Mesothelial cell of epicardium (in vitro differentiated cells): ENCODE data around the gene NDC80. TPM values are rescaled to one million over a fixed set of nuclear protein-coding genes. Genes with fewer than 3 reads are reported as not detected.
A peak's percentile ranks its signal among the peaks of the same experiment; 100 is the strongest.

Experiments
- DNase-seq, 2 experiments: peaks; one replicate each; pipeline ENCODE4 v3.0.0; 2021; ENCODE audit warnings: low spot score in 2 of 2; ENCODE audit not compliant: unreplicated experiment in 2 of 2
- H3K27ac Mint-ChIP-seq: 2 replicates; pipeline ENCODE4 v1.8.0; 2021; ENCODE audit warnings: mixed read lengths
- H3K27me3 Mint-ChIP-seq: 2 replicates; pipeline ENCODE4 v1.8.0; 2021; ENCODE audit warnings: low read depth, mixed read lengths
- H3K36me3 Mint-ChIP-seq: 2 replicates; pipeline ENCODE4 v1.8.0; 2021; ENCODE audit warnings: mixed read lengths
- H3K4me1 Mint-ChIP-seq: 2 replicates; pipeline ENCODE4 v1.8.0; 2021; ENCODE audit warnings: mixed read lengths
- H3K4me3 Mint-ChIP-seq: 2 replicates; pipeline ENCODE4 v1.8.0; 2021; ENCODE audit warnings: mild to moderate bottlenecking, moderate library complexity, mixed read lengths
- H3K9me3 Mint-ChIP-seq: 2 replicates; pipeline ENCODE4 v1.8.0; 2021; ENCODE audit warnings: mixed read lengths
- total RNA-seq: library from RNA; stranded (reverse); gene quantifications from 3 replicates; pipeline ENCODE4 v1.2.1, GENCODE V29; 2021
- TF ChIP-seq, protein P1 (sequence below): fragments of 200-600 bp; sonication (generic); IDR thresholded peaks from one replicate; pipeline ENCODE4 v1.5.0; 2021; ENCODE audit warnings: antibody characterized with exemption; ENCODE audit not compliant: unreplicated experiment

NDC80 gene
- total RNA-seq, 1 donor from 2014 or later, result 13.4 TPM

DNA sequence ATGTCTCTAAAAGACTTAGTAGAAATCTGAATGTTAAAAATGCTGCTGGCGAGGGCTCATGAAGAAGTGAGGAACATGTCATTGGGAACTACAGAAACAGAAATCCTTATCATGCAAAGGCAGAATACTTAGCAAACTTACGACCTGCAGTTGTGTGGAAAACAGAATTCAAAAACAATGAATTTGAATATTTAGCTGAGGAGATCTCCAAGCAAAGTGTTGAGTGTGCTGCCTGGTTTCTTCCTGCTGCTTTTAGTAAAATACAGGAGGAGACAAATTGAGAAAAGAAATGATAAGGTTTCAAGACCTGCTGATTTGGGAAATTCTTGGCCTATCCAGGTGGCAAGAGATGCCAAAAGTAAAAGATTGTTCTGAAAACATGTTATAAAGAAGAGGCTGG lies 38.6 kb upstream of the NDC80 start:
- no peak overlapping the region for H3K27ac Mint-ChIP-seq
- peaks cover 28% of the 10 kb centered on the region for H3K9me3 Mint-ChIP-seq
- DNase-seq, result no peak
- H3K4me3 Mint-ChIP-seq, result no peak overlapping the region
- no peaks in the 10 kb centered on the region for H3K27me3 Mint-ChIP-seq
- TF ChIP-seq, protein P1, sequence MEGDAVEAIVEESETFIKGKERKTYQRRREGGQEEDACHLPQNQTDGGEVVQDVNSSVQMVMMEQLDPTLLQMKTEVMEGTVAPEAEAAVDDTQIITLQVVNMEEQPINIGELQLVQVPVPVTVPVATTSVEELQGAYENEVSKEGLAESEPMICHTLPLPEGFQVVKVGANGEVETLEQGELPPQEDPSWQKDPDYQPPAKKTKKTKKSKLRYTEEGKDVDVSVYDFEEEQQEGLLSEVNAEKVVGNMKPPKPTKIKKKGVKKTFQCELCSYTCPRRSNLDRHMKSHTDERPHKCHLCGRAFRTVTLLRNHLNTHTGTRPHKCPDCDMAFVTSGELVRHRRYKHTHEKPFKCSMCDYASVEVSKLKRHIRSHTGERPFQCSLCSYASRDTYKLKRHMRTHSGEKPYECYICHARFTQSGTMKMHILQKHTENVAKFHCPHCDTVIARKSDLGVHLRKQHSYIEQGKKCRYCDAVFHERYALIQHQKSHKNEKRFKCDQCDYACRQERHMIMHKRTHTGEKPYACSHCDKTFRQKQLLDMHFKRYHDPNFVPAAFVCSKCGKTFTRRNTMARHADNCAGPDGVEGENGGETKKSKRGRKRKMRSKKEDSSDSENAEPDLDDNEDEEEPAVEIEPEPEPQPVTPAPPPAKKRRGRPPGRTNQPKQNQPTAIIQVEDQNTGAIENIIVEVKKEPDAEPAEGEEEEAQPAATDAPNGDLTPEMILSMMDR, result no peak
- H3K4me1 Mint-ChIP-seq, result peaks cover 24% of the 10 kb centered on the region
- H3K36me3 Mint-ChIP-seq, result peaks cover 39% of the 10 kb centered on the region

DNA sequence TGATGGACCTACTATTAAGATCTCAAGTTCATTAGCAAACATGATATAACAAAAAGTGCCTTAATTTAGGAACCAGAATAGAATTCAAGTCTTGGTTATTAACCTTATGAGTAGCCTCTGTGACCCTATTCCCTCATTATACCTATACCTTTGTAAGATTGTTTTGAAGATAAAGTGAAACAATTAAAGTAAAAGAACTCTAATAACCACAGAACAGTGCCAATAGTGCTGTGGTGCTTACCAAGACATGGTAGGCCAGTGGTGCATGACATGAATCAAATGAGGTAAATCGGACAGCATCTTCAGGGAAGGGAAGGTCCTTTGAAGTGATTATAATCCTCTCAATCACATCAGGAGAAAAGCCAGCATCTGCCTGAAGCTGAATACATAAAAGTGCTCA lies 36.5 kb upstream of the NDC80 start:
- H3K9me3 Mint-ChIP-seq, result peaks cover 28% of the 10 kb centered on the region

DNA sequence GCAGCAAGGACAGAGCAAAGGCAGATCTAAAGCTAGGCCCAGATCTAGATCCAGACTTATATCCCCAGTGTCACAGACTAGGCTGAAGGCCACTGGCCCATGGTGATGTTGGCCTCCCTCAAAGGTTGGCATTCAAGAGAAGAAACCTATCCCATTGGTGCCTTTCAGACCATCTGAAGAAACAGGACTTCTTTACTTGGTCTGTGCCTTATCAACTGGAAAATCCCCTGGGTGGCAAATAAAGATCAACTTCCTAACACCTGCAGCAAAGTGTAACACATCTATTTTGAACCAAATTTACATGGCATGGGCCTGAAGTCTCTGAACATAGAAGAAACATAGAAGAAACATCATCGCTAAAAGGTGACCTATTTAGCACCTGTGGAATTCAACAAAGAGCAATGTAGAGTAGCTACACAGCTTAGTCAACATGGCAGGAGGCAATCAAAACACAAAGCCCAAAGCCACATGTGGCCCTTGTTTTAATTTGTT lies 35.9 kb upstream of the NDC80 start:
- H3K9me3 Mint-ChIP-seq, result peaks cover 27% of the 10 kb centered on the region
- H3K36me3 Mint-ChIP-seq, result peaks cover 39% of the 10 kb centered on the region
- H3K27ac Mint-ChIP-seq, result no peak overlapping the region
- H3K4me3 Mint-ChIP-seq, result no peak overlapping the region
- no peak for DNase-seq
- TF ChIP-seq, protein P1, result no peak
- H3K27me3 Mint-ChIP-seq, result no peaks in the 10 kb centered on the region
- H3K4me1 Mint-ChIP-seq, result peaks cover 32% of the 10 kb centered on the region

More for the DNA sequence above, 36.5 kb upstream of the NDC80 start:
- Mint-ChIP-seq H3K36me3 (peaks cover 39% of the 10 kb centered on the region), H3K27me3 (no peaks in the 10 kb centered on the region), H3K4me3 (no peak overlapping the region), H3K4me1 (peaks cover 27% of the 10 kb centered on the region), H3K27ac (no peak overlapping the region)
- TF ChIP-seq, protein P1, result no peak
- no peak for DNase-seq

DNA sequence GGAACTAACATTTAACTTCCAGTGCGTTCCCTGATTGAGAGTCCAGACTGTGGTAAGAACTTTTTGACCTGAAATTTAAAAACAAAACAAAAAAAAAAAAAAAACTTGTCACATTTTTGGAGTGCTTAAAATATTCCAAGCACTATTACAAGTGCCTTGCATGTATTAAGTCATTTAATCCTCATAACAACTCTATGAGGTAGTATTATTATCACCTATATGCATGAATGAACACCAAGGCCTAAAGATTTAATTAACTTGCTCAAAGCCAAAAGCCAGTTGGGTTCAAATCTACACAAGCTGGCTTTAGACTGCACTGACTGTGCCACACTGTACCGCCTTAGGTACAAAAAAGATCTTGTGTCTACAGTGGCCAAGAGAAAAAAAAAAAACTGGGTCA lies 35.3 kb upstream of the NDC80 start:
- H3K4me1 Mint-ChIP-seq, result peaks cover 35% of the 10 kb centered on the region
- H3K36me3 Mint-ChIP-seq, result peaks cover 35% of the 10 kb centered on the region
- H3K4me3 Mint-ChIP-seq, result no peak overlapping the region
- no peaks in the 10 kb centered on the region for H3K27me3 Mint-ChIP-seq
- DNase-seq, result no peak
- H3K9me3 Mint-ChIP-seq, result peaks cover 23% of the 10 kb centered on the region
- peak overlapping the region; percentile 88 for H3K27ac Mint-ChIP-seq
- TF ChIP-seq, protein P1, result no peak

DNA sequence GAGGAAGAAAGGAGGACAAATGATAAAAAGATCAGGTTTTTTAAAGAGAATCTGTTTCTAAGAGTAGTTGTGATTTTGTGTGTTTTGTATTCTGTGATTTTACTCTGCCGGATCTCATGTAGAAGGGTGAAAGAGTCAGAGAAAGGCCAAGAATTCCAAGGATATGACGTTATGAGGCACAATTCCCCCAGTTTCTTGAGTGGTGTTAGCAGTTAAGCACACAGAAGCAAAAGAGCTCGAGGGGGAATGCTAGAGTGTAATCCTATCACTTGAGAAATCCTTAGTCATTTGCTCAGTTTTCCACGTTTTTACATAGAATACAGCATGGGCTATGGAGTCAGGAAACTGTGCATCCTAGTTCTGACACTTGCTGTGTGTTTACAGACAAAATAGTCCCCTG lies 34.9 kb upstream of the NDC80 start:
- peaks cover 35% of the 10 kb centered on the region for H3K4me1 Mint-ChIP-seq
- DNase-seq, result no peak
- H3K27me3 Mint-ChIP-seq, result no peaks in the 10 kb centered on the region
- H3K9me3 Mint-ChIP-seq, result peaks cover 23% of the 10 kb centered on the region
- peaks cover 35% of the 10 kb centered on the region for H3K36me3 Mint-ChIP-seq
- TF ChIP-seq, protein P1, result no peak
- H3K27ac Mint-ChIP-seq, result peak overlapping the region; percentile 88
- no peak overlapping the region for H3K4me3 Mint-ChIP-seq

DNA sequence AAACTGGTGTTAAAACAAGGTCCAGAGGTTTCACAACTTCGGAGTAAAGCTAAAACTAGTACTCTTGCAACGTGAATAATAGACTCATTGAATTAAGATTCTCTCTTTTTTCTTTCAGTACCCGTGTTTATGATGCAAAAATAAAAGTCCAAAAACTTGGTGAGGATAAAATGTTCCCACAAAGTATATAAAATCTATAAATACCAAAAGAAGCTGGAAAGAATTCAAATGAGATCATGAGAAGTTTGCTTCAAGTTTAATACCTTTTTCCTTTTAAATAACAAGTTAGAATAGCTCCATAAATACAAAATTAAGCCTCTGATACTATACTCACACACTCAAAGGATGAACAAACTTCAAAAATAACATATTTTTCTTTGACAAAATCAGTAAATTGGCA lies 34.1 kb upstream of the NDC80 start:
- peaks cover 35% of the 10 kb centered on the region for H3K4me1 Mint-ChIP-seq
- no peaks in the 10 kb centered on the region for H3K27me3 Mint-ChIP-seq
- DNase-seq, result no peak
- TF ChIP-seq, protein P1, result no peak
- no peak overlapping the region for H3K4me3 Mint-ChIP-seq
- H3K36me3 Mint-ChIP-seq, result peaks cover 31% of the 10 kb centered on the region
- peaks cover 23% of the 10 kb centered on the region for H3K9me3 Mint-ChIP-seq
- peak overlapping the region; percentile 16 for H3K27ac Mint-ChIP-seq
